HEK293T (cell line): ENCODE results near the gene EXOC1.

Experiments
- CTCF ChIA-PET: fragments of 350-600 bp; formaldehyde crosslinking; extraction: SDS; loops from one replicate; lab custom pipeline; 2021; ENCODE audit warnings: antibody characterized with exemption, inconsistent platforms; lab: Yijun Ruan, JAX
- POLR2A ChIA-PET: fragments of 350-600 bp; formaldehyde crosslinking; extraction: SDS; loops from one replicate; lab custom pipeline; 2020; ENCODE audit warnings: antibody characterized with exemption, inconsistent platforms; lab: Yijun Ruan, JAX
- DNase-seq: peaks from one replicate; pipeline ENCODE4 v3.0.0; 2012; ENCODE audit warnings: mixed read lengths; ENCODE audit errors: extremely low spot score
- ARNT ChIP-seq: fragments of 450-650 bp; IDR thresholded peaks from 2 replicates; pipeline ENCODE4 v1.6.1; 2017; ENCODE audit warnings: mild to moderate bottlenecking
- BHLHE40 ChIP-seq: fragments of 450-650 bp; IDR thresholded peaks from 2 replicates; pipeline ENCODE4 v1.6.1; 2016; ENCODE audit warnings: mild to moderate bottlenecking, moderate library complexity, borderline replicate concordance
- CTBP1 ChIP-seq: fragments of 450-650 bp; IDR thresholded peaks from 2 replicates; pipeline ENCODE4 v1.6.1; 2016; ENCODE audit warnings: borderline replicate concordance
- ELF4 ChIP-seq: fragments of 450-650 bp; IDR thresholded peaks from 2 replicates; pipeline ENCODE4 v1.6.1; 2017; ENCODE audit warnings: antibody characterized with exemption
- FOXA1 ChIP-seq: fragments of 450-650 bp; IDR thresholded peaks from 2 replicates; pipeline ENCODE4 v1.6.1; 2016; ENCODE audit warnings: mild to moderate bottlenecking
- FOXK2 ChIP-seq: fragments of 450-650 bp; IDR thresholded peaks from 2 replicates; pipeline ENCODE4 v1.6.1; 2016; ENCODE audit warnings: mild to moderate bottlenecking
- FOXM1 ChIP-seq: fragments of 450-650 bp; IDR thresholded peaks from 2 replicates; pipeline ENCODE4 v1.6.1; 2017; ENCODE audit warnings: mild to moderate bottlenecking, borderline replicate concordance
- HDGF ChIP-seq: fragments of 450-650 bp; IDR thresholded peaks from 2 replicates; pipeline ENCODE4 v1.6.1; 2017; ENCODE audit warnings: antibody characterized with exemption, borderline replicate concordance
- L3MBTL2 ChIP-seq: fragments of 450-650 bp; conservative IDR thresholded peaks from 2 replicates; pipeline ENCODE4 v1.6.1; 2016; ENCODE audit warnings: mild to moderate bottlenecking
- LEF1 ChIP-seq: fragments of 450-650 bp; IDR thresholded peaks from 2 replicates; pipeline ENCODE4 v1.6.1; 2017; ENCODE audit warnings: mild to moderate bottlenecking, borderline replicate concordance
- NFRKB ChIP-seq: fragments of 450-650 bp; IDR thresholded peaks from 2 replicates; pipeline ENCODE4 v1.6.1; 2016; ENCODE audit warnings: mild to moderate bottlenecking, moderate library complexity
- SP1 ChIP-seq: fragments of 450-650 bp; IDR thresholded peaks from 2 replicates; pipeline ENCODE4 v1.6.1; 2017
- SUZ12 ChIP-seq: fragments of 450-650 bp; IDR thresholded peaks from 2 replicates; pipeline ENCODE4 v1.6.1; 2016; ENCODE audit warnings: mild to moderate bottlenecking
- TARDBP ChIP-seq: fragments of 450-650 bp; IDR thresholded peaks from 2 replicates; pipeline ENCODE4 v1.6.1; 2016
- ZNF384 ChIP-seq: fragments of 450-650 bp; IDR thresholded peaks from 2 replicates; pipeline ENCODE4 v1.6.1; 2016
- TF ChIP-seq, protein P1 (sequence below): fragments of 450-650 bp; IDR thresholded peaks from 2 replicates; pipeline ENCODE4 v1.6.1; 2016

The EXOC1 gene

DNA sequence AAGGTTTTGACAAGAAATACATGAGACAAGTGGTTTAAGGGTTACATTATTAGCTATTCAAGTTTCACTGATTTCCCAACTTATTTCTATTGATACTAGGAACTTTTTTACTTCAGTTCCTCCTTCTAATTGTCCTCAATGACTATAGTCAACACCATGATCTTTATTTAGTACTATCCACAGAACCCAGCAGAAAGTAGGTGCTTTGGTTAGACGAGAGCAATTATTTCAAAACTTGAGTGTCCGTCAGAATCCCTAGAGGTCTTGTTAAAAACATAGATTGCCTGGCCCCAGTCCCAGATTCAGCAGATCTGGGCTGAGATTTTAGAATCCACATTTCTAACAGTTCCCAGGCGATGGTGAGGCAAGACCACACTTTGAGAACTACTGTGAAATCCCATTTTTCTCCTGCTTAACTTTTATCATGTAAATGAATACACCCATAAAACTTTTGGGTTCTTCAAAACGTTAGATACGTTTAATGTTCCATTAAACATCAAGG, 17.9 kb downstream of the EXOC1 start:
- POLR2A ChIA-PET, result no interaction called here
- TF ChIP-seq TARDBP (no peak), SP1 (no peak), FOXK2 (no peak), NFRKB (no peak), ELF4 (no peak), ARNT (no peak), LEF1 (no peak), CTBP1 (no peak), ZNF384 (no peak), L3MBTL2 (no peak), FOXA1 (no peak), HDGF (no peak), BHLHE40 (no peak), FOXM1 (no peak)
- TF ChIP-seq, protein P1, sequence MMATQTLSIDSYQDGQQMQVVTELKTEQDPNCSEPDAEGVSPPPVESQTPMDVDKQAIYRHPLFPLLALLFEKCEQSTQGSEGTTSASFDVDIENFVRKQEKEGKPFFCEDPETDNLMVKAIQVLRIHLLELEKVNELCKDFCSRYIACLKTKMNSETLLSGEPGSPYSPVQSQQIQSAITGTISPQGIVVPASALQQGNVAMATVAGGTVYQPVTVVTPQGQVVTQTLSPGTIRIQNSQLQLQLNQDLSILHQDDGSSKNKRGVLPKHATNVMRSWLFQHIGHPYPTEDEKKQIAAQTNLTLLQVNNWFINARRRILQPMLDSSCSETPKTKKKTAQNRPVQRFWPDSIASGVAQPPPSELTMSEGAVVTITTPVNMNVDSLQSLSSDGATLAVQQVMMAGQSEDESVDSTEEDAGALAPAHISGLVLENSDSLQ, result no peak
- CTCF ChIA-PET, result no interaction called here
- DNase-seq, result no peak

DNA sequence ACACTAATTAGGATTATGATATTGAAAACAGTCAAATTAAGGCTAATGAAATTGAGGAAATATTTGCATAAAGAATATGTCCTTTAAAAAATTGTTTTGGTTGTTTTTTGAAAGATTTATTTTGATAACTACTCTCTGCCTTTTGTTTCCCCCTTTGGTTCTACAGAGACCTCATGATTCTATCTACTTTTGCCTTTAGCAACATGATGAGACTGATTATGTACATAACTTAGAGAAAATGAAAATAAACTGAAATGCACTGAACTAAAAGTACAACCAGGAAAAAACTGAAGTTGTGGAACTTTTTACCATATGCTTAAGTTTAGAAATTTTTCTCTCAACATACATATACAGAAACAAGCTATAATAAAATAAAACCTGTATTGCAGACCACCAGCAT, 21.4 kb downstream of the EXOC1 start:
- POLR2A ChIA-PET, result no interaction called here
- DNase-seq, result no peak
- TF ChIP-seq NFRKB (no peak), LEF1 (no peak)
- CTCF ChIA-PET, result no interaction called here

DNA sequence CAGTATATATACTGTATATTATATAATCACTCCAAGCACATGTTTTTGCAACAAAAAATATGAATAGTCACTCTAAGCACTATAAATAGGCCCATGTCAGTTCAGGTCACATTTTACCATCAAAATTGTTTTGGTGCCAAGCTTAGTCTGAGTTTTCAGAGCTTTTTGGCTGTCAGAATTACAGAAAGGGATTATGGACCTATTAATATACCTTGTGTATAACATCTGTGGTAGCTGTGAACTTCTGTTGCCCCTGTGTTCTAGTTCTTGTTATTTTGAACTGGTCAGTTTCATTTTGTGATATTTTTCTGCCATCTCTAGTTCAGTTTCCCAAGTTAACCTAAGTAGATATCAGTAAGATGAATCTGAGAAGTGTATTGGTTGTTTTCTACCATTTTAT, 22.9 kb downstream of the EXOC1 start:
- no peak for DNase-seq
- CTCF ChIA-PET, result interaction anchor here (1.0 kb wide), 1 partner anchor 10 kb away, joined by 3 read pairs; no protein-coding TSS in a partner anchor
- POLR2A ChIA-PET, result no interaction called here
- TF ChIP-seq, protein P1, result no peak
- TF ChIP-seq TARDBP (no peak), NFRKB (no peak), FOXM1 (no peak), FOXA1 (no peak)

DNA sequence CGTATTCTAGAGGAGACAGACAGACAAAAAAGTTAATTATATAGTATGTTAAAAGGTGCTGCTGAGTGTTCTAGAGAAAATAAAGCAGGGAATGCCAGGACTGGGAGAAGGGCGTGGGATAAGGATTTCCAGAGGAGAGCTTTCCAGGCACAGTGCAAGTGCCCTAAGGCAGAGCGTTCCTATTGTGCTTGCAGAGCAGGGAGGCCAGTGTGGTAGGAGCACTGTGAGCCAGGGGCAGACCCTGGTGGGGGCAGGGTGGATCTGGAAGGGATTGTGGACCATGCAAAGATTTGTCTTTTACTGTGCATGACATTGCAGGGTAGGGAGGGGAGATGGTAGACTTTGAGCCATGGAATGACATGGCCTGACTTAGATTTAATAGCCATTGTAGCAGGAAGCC, 25.8 kb downstream of the EXOC1 start:
- CTCF ChIA-PET, result no interaction called here
- POLR2A ChIA-PET, result interaction anchor here (0.5 kb wide), 1 partner anchor 293 kb away, joined by 3 read pairs; no protein-coding TSS in a partner anchor
- no peak for DNase-seq
- TF ChIP-seq, protein P1, result no peak
- no peak for TF ChIP-seq FOXA1

DNA sequence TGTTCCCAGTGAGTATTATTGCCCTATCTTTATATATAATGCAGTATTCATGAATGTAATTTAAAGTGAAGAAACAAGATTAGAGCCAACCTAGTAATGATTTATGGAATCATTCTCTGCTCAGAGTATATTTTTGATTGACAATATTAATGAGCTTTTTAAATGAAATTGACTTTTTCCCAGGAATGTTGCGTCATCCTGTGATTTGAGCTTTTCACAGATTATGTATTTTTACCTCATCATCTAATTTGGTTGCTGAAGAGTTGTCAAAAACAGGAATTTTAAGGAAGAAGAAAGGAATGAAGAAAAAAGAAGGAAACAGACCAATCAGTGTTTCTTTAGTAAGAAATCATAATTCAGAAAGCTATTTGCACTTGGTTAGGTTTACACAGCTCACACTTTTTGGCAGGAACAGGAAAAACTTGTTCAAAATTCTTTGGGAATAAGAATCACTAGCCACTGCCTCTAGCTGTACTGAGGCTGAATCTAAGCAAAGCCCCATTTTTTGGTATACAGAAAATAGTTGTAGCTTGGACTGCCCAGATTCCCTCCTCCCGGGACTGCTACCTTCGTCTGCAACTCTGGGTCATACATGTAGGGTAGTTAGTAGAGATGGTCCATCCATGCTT, 27.3 kb downstream of the EXOC1 start:
- ChIA-PET POLR2A (no interaction called here), CTCF (no interaction called here)
- no peak for DNase-seq
- TF ChIP-seq LEF1, result no peak
- TF ChIP-seq L3MBTL2, result no peak
- TF ChIP-seq ZNF384, result no peak
- no peak for TF ChIP-seq TARDBP
- no peak for TF ChIP-seq ARNT
- TF ChIP-seq HDGF, result no peak
- TF ChIP-seq ELF4, result no peak
- no peak for TF ChIP-seq SUZ12
- TF ChIP-seq, protein P1, result no peak
- TF ChIP-seq FOXA1, result no peak
- TF ChIP-seq SP1, result no peak
- no peak for TF ChIP-seq NFRKB
- TF ChIP-seq FOXM1, result no peak
- no peak for TF ChIP-seq FOXK2
- no peak for TF ChIP-seq CTBP1
- TF ChIP-seq BHLHE40, result no peak

DNA sequence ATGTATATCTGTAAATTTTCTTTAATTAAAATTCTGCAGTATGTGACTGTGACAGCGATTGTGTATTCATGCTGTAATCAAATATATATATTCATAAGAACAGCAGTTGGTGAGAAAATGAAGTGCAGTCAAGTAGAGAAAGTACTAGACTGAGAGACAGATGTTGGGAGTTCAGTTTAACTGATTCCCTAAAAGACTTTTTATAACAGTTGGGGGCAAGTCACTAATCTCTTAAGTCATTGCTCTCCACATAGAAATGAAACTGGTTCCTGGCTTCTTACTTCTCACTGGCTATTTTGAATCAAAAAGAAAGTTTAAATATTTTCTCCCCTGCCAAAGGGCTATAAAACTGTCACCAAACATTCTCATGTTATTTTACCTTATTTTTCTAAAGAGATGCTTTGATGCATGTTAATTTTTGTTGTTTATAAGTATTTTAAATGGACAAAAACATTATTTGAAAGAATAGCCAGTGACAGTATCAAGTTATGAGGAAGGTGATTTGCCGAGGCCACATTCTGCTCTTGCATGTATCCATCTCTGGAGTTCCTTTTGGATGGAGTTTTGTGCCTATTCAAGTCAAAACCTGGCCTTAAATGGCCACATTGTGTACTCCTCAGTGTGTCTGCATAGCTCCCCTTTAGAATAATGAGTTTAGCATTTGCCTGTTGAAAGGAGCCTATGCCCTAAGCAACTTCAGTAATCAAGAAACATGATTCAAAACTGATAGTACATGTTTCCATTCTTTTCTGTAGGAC, 30.8 kb downstream of the EXOC1 start:
- ChIA-PET CTCF (no interaction called here), POLR2A (no interaction called here)
- TF ChIP-seq BHLHE40 (no peak), FOXM1 (no peak), FOXK2 (no peak), TARDBP (no peak), NFRKB (no peak), SP1 (no peak), ELF4 (no peak), ZNF384 (no peak)
- DNase-seq, result no peak
